ENCODE measurements around the gene SERPINA12. TPM values are rescaled to one million over a fixed set of nuclear protein-coding genes. Genes with fewer than 3 reads are reported as not detected.

The SERPINA12 gene
- total RNA-seq, 2 donors from 2014 or later = not detected

- Mint-ChIP-seq H3K27me3 (ENCODE audit: low read depth) (peaks cover 3% of the 10 kb centered on the region), H3K27ac (no peak overlapping the region), H3K4me3 (no peak overlapping the region), H3K36me3 (ENCODE audit: insufficient read depth in 2 of 2) (peaks cover 2 to 3% of the 10 kb centered on the region in 2 donors), H3K4me1 (ENCODE audit: low read depth) (no peaks in the 10 kb centered on the region), H3K9me3 (peaks cover 5 to 6% of the 10 kb centered on the region in 2 donors)
- DNase-seq = no peak
- ATAC-seq (replicated peaks in 1 of 2) = no peak
Measured at GRCh38 chr14:94478420-94478819, 30.8 kb downstream of the SERPINA12 start.

GRCh38 chr14:94476023-94476422, 33.2 kb downstream of the SERPINA12 start, which contains the start of gene SERPINA9:
Gene SERPINA9 (minus strand): TSS chr14:94476197. CDS start chr14:94469840, 6,357 bp downstream.
- H3K27ac Mint-ChIP-seq = no peak within 1 kb of the TSS
- H3K4me3 Mint-ChIP-seq = no peak within 1 kb of the TSS
- H3K36me3 Mint-ChIP-seq (ENCODE audit: insufficient read depth in 2 of 2) = peaks cover 2 to 3% of the 10 kb centered on the region in 2 donors
- peaks cover 5 to 6% of the 10 kb centered on the region in 2 donors for H3K9me3 Mint-ChIP-seq
- H3K27me3 Mint-ChIP-seq (ENCODE audit: low read depth) = peaks cover 12% of the 10 kb centered on the region
- H3K4me1 Mint-ChIP-seq (ENCODE audit: low read depth) = no peaks in the 10 kb centered on the region
- ATAC-seq (replicated peaks in 1 of 2) (no peak), DNase-seq (no peak)

DNA sequence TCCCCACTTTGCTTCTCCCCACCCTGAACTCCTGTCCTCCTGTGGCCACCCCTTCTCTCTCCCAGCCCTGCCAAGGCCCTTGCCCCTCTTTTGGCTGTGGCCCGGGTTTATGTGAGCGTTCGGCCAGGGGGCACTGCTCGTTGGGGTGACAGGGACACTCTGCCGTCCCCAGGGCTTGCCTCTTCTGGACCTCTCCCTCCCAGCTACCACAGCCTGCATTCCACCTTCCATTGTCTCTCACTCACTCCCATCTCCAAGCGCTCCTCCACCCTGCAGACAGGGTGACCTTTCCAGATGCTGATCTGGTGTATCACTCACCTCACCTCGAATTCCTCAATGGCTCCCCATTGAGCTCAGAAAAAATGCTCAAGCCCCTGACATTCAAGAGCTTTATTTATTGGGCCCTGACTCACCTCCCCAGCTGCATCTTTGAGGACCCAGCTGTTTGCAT, 34.7 kb downstream of the SERPINA12 start:
- no peaks in the 10 kb centered on the region for H3K4me1 Mint-ChIP-seq (ENCODE audit: low read depth)
- peaks cover 2 to 3% of the 10 kb centered on the region in 2 donors for H3K36me3 Mint-ChIP-seq (ENCODE audit: insufficient read depth in 2 of 2)
- DNase-seq (no peak), ATAC-seq (replicated peaks in 1 of 2) (no peak)
- peaks cover 5 to 6% of the 10 kb centered on the region in 2 donors for H3K9me3 Mint-ChIP-seq
- H3K27me3 Mint-ChIP-seq (ENCODE audit: low read depth) = peaks cover 12% of the 10 kb centered on the region
- H3K27ac Mint-ChIP-seq = no peak overlapping the region
- no peak overlapping the region for H3K4me3 Mint-ChIP-seq

- no peak for ATAC-seq (replicated peaks in 1 of 2)
- no peaks in the 10 kb centered on the region for H3K4me1 Mint-ChIP-seq (ENCODE audit: low read depth)
- H3K36me3 Mint-ChIP-seq (ENCODE audit: insufficient read depth in 2 of 2) = peaks cover 2% of the 10 kb centered on the region in 2 donors
- H3K27ac Mint-ChIP-seq = no peak overlapping the region
- peaks cover 12% of the 10 kb centered on the region for H3K27me3 Mint-ChIP-seq (ENCODE audit: low read depth)
- no peak for DNase-seq
- no peak overlapping the region for H3K4me3 Mint-ChIP-seq
- H3K9me3 Mint-ChIP-seq = peaks cover 5 to 6% of the 10 kb centered on the region in 2 donors
Measured at GRCh38 chr14:94473666-94474410, 35.4 kb downstream of the SERPINA12 start.

- Mint-ChIP-seq H3K4me1 (ENCODE audit: low read depth) (no peaks in the 10 kb centered on the region), H3K4me3 (no peak overlapping the region), H3K9me3 (peaks cover 5 to 6% of the 10 kb centered on the region in 2 donors), H3K27ac (no peak overlapping the region), H3K36me3 (ENCODE audit: insufficient read depth in 2 of 2) (no peaks in the 10 kb centered on the region), H3K27me3 (ENCODE audit: low read depth) (peaks cover 15% of the 10 kb centered on the region)
- no peak for DNase-seq
- no peak for ATAC-seq (replicated peaks in 1 of 2)
Measured at GRCh38 chr14:94472842-94473241, 36.4 kb downstream of the SERPINA12 start.

DNA sequence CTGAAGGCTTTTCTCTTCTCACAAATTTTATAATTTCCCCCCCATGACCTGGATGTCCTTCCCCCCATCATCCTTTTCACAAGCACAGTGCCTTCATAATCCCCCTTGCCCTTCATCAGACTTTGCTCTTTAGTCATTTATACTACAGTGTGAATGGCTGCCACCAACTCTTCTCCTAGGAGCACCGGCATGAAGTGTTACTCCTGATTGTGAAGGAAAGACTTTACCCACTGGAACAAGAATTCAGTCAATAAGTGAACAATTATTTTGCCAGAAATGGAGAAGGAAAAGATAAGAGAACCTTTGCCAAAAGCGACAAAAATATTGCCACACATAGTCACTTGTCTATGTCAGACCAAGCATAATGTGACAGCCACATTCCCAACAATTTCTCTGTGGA, 38.2 kb downstream of the SERPINA12 start:
- peaks cover 6 to 11% of the 10 kb centered on the region in 2 donors for H3K9me3 Mint-ChIP-seq
- H3K4me3 Mint-ChIP-seq = no peak overlapping the region

DNA sequence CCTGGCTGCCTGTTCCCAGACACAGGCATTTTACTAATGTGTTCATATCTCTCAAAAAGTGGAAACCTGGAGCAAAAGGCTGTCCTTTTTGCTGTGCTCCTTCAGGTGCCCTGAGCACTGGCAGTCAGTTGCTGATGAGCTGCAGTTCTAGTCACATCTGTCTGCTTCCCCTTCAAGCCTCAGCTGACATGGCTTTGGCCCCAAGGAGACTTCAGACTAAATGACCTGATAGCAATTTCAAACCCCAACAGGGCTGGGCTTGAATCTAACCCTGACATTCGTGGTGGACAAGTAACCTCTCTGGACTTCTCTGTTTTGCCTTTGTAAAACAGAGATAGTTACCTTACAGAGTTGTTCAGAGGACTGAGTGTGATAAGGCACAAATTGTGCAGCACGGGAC, 39.0 kb downstream of the SERPINA12 start:
- Mint-ChIP-seq H3K4me3 (no peak overlapping the region), H3K27me3 (ENCODE audit: low read depth) (peaks cover 17% of the 10 kb centered on the region), H3K4me1 (ENCODE audit: low read depth) (no peaks in the 10 kb centered on the region)

More for the DNA sequence above, 38.2 kb downstream of the SERPINA12 start:
- peaks cover 0 to 3% of the 10 kb centered on the region in 2 donors for H3K36me3 Mint-ChIP-seq (ENCODE audit: insufficient read depth in 2 of 2)
- DNase-seq (no peak), ATAC-seq (replicated peaks in 1 of 2) (no peak)
- no peak overlapping the region for H3K27ac Mint-ChIP-seq
- peaks cover 17% of the 10 kb centered on the region for H3K27me3 Mint-ChIP-seq (ENCODE audit: low read depth)
- H3K4me1 Mint-ChIP-seq (ENCODE audit: low read depth) = no peaks in the 10 kb centered on the region

DNA sequence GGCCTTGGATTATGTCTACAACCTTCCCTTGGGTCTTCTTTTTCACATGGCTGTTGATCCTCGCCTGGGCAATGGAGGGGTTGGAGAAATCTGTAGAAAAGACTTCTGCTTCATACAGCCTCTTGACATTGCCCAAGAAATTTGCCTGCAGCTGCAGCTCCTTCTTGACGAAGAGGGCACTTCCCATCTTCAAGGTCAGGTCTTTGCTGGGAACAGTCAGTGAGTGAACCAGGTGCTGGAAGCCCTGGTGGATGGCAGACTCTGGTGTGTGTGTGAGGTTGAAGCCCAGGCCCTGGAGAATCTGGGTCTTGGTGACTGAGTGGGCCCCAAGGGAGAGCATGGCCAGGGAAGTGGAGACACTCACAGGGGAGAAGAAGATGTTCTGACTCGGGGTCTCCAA, 40.0 kb downstream of the SERPINA12 start:
- DNase-seq (no peak), ATAC-seq (replicated peaks in 1 of 2) (no peak)
- H3K27me3 Mint-ChIP-seq (ENCODE audit: low read depth) = peaks cover 17% of the 10 kb centered on the region
- H3K4me1 Mint-ChIP-seq (ENCODE audit: low read depth) = no peaks in the 10 kb centered on the region
- no peak overlapping the region for H3K4me3 Mint-ChIP-seq
- H3K36me3 Mint-ChIP-seq (ENCODE audit: insufficient read depth in 2 of 2) = peaks cover 2 to 3% of the 10 kb centered on the region in 2 donors
- no peak overlapping the region for H3K27ac Mint-ChIP-seq
- peaks cover 8 to 13% of the 10 kb centered on the region in 2 donors for H3K9me3 Mint-ChIP-seq

More for the DNA sequence above, 39.0 kb downstream of the SERPINA12 start:
- Mint-ChIP-seq H3K27ac (no peak overlapping the region), H3K9me3 (peaks cover 6 to 13% of the 10 kb centered on the region in 2 donors), H3K36me3 (ENCODE audit: insufficient read depth in 2 of 2) (peaks cover 0 to 3% of the 10 kb centered on the region in 2 donors)
- DNase-seq (no peak), ATAC-seq (replicated peaks in 1 of 2) (no peak)

GRCh38 chr14:94467728-94468520, 41.3 kb downstream of the SERPINA12 start:
- ATAC-seq (replicated peaks in 1 of 2) (no peak), DNase-seq (no peak)
- peaks cover 10 to 13% of the 10 kb centered on the region in 2 donors for H3K9me3 Mint-ChIP-seq
- no peak overlapping the region for H3K27ac Mint-ChIP-seq
- peaks cover 17% of the 10 kb centered on the region for H3K27me3 Mint-ChIP-seq (ENCODE audit: low read depth)
- peaks cover 2 to 5% of the 10 kb centered on the region in 2 donors for H3K36me3 Mint-ChIP-seq (ENCODE audit: insufficient read depth in 2 of 2)
- H3K4me1 Mint-ChIP-seq (ENCODE audit: low read depth) = no peaks in the 10 kb centered on the region
- H3K4me3 Mint-ChIP-seq = no peak overlapping the region

DNA sequence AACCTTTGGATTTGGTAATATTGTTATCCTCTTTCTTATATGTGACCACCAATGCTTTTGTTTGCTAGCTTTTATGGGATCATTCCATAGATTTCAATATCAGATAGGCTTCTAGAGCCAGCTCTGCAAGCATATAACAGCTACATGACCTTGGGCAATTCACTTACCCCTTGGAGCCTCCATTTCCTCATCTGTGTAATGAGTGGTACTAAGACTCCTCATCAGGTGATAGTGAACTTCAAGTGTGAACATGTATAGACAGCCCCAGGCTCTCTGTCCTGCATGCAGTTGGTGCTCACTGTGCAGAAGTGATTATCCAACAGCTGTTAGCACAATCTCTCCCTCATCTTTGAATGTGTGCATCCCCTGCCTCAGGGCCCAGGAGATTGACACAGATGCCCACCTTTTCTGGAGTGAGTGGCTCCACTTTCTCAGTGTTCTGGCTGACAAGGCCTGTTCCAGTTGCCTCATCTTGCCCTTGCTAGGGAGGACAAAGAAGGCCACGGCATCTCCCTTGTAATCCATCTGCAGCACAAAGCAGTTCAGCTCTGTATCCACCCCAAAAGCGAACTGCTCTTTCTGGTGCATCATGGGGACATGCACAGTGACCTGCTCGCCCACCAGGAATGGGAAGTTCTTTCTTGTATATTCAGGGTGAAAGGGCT, 42.4 kb downstream of the SERPINA12 start:
- peaks cover 9% of the 10 kb centered on the region for H3K27me3 Mint-ChIP-seq (ENCODE audit: low read depth)
- DNase-seq (no peak), ATAC-seq (replicated peaks in 1 of 2) (no peak)
- H3K27ac Mint-ChIP-seq = no peak overlapping the region
- H3K4me3 Mint-ChIP-seq = no peak overlapping the region
- H3K9me3 Mint-ChIP-seq = peaks cover 10 to 15% of the 10 kb centered on the region in 2 donors
- peaks cover 2 to 5% of the 10 kb centered on the region in 2 donors for H3K36me3 Mint-ChIP-seq (ENCODE audit: insufficient read depth in 2 of 2)
- H3K4me1 Mint-ChIP-seq (ENCODE audit: low read depth) = no peaks in the 10 kb centered on the region

- peaks cover 2 to 5% of the 10 kb centered on the region in 2 donors for H3K36me3 Mint-ChIP-seq (ENCODE audit: insufficient read depth in 2 of 2)
- H3K27me3 Mint-ChIP-seq (ENCODE audit: low read depth) = peaks cover 6% of the 10 kb centered on the region
- DNase-seq (no peak), ATAC-seq (replicated peaks in 1 of 2) (no peak)
- no peak overlapping the region for H3K27ac Mint-ChIP-seq
- H3K4me3 Mint-ChIP-seq = no peak overlapping the region
- peaks cover 10 to 17% of the 10 kb centered on the region in 2 donors for H3K9me3 Mint-ChIP-seq
- no peaks in the 10 kb centered on the region for H3K4me1 Mint-ChIP-seq (ENCODE audit: low read depth)
Measured at GRCh38 chr14:94465042-94465441, 44.2 kb downstream of the SERPINA12 start.

- no peak for DNase-seq
- Mint-ChIP-seq H3K27me3 (ENCODE audit: low read depth) (peaks cover 6% of the 10 kb centered on the region), H3K27ac (no peak overlapping the region), H3K4me1 (ENCODE audit: low read depth) (no peaks in the 10 kb centered on the region), H3K36me3 (ENCODE audit: insufficient read depth in 2 of 2) (peaks cover 2 to 5% of the 10 kb centered on the region in 2 donors), H3K9me3 (peaks cover 10 to 17% of the 10 kb centered on the region in 2 donors), H3K4me3 (no peak overlapping the region)
- ATAC-seq (replicated peaks in 1 of 2) = no peak
Measured at GRCh38 chr14:94464290-94464689, 45.0 kb downstream of the SERPINA12 start.
